Measurements from ENCODE around the gene COL11A2.
A peak's percentile ranks its signal among the peaks of the same experiment; 100 is the strongest.

COL11A2 gene

DNA sequence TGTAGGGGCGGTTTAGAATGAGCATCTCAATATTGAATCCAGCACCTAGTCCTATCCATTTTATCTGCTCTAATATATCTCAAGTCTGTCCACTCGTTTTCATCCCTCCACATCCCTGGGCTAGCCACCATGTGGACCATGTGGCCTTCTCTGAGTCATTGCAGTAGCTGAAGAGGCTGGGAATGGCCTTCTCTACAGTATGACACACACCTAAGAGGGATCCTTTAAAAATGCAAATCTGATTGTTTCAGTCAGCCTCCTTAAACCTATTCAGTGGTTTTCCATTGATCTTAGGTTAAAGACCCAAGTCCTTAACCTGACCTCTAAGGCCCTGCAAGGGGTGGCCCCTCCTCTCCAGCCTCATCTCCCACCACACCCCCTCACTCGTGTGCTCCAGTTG lies 25.4 kb upstream of the COL11A2 start:
- no peaks in the 10 kb centered on the region for H3K36me3 ChIP-seq (ENCODE audit: control insufficient read depth in 4 of 4, insufficient read depth in 4 of 4, low read length in 3 of 4)
- H3K4me3 ChIP-seq (ENCODE audit: control insufficient read depth in 1 of 7, extremely low read depth in 1 of 7, insufficient read depth in 4 of 7, low read depth in 2 of 7, low read length in 6 of 7): no peak overlapping the region
- peaks cover 0 to 3% (median 2%) of the 10 kb centered on the region in 5 experiments for H3K27me3 ChIP-seq (replicated peaks in 2 of 5; ENCODE audit: control insufficient read depth in 4 of 5, insufficient read depth in 5 of 5, low read length in 4 of 5)
- ChIA-PET CTCF (interaction anchor here (1.3 kb wide), 1 partner anchor 28 kb away, joined by 3 read pairs; no protein-coding TSS in a partner anchor), POLR2A (no interaction called here)
- H3K4me1 ChIP-seq (ENCODE audit: control extremely low read depth in 1 of 4, control insufficient read depth in 4 of 4, insufficient read depth in 4 of 4, low read length in 3 of 4): peaks cover 3 to 16% (median 14%) of the 10 kb centered on the region in 4 experiments
- no peak overlapping the region for H3K27ac ChIP-seq (ENCODE audit: insufficient read depth in 1 of 2, low read depth in 1 of 2, low read length in 2 of 2, poor library complexity in 1 of 2, severe bottlenecking in 2 of 2)
- no peaks in the 10 kb centered on the region for H3K9me3 ChIP-seq (ENCODE audit: control extremely low read depth in 1 of 5, control insufficient read depth in 4 of 5, insufficient read depth in 2 of 5, low read depth in 1 of 5, low read length in 4 of 5)
- 91% methylated on average over 1 of the region's 3 CpGs for WGBS (ENCODE audit: insufficient coverage)
- no peak for DNase-seq

DNA sequence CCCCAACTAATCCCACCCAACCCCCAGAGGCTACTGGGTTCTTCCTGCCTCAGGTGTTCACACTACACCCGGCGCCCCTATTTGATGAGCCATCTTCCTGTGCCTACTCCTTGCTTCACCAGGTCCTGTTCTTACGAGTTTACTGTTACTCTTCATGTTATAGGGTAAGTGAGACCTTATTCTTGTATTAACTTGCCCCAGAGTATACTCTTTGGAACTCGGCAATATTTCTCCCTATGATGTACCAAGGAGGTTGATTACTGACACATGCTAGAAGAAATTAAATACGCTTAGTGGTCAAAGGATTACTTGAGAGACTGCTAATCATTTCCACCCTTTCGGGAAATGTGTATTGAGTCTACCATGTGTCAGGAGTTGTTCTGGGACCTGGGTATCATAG lies 25.0 kb upstream of the COL11A2 start:
- Histone ChIP-seq H3K27me3 (replicated peaks in 2 of 5; ENCODE audit: control insufficient read depth in 4 of 5, insufficient read depth in 5 of 5, low read length in 4 of 5) (peaks cover 0 to 3% (median 0%) of the 10 kb centered on the region in 5 experiments), H3K4me1 (ENCODE audit: control extremely low read depth in 1 of 4, control insufficient read depth in 4 of 4, insufficient read depth in 4 of 4, low read length in 3 of 4) (peaks cover 4 to 18% (median 16%) of the 10 kb centered on the region in 4 experiments), H3K36me3 (ENCODE audit: control insufficient read depth in 4 of 4, insufficient read depth in 4 of 4, low read length in 3 of 4) (peaks cover 0 to 1% (median under 1%) of the 10 kb centered on the region in 4 experiments), H3K9me3 (ENCODE audit: control extremely low read depth in 1 of 5, control insufficient read depth in 4 of 5, insufficient read depth in 2 of 5, low read depth in 1 of 5, low read length in 4 of 5) (no peaks in the 10 kb centered on the region), H3K27ac (ENCODE audit: insufficient read depth in 1 of 2, low read depth in 1 of 2, low read length in 2 of 2, poor library complexity in 1 of 2, severe bottlenecking in 2 of 2) (no peak overlapping the region), H3K4me3 (ENCODE audit: control insufficient read depth in 1 of 7, extremely low read depth in 1 of 7, insufficient read depth in 4 of 7, low read depth in 2 of 7, low read length in 6 of 7) (no peak overlapping the region)
- no peak for DNase-seq
- POLR2A ChIA-PET: no interaction called here
- WGBS (ENCODE audit: insufficient coverage): 100% methylated on average over 4 of the region's 6 CpGs
- CTCF ChIA-PET: no interaction called here

DNA sequence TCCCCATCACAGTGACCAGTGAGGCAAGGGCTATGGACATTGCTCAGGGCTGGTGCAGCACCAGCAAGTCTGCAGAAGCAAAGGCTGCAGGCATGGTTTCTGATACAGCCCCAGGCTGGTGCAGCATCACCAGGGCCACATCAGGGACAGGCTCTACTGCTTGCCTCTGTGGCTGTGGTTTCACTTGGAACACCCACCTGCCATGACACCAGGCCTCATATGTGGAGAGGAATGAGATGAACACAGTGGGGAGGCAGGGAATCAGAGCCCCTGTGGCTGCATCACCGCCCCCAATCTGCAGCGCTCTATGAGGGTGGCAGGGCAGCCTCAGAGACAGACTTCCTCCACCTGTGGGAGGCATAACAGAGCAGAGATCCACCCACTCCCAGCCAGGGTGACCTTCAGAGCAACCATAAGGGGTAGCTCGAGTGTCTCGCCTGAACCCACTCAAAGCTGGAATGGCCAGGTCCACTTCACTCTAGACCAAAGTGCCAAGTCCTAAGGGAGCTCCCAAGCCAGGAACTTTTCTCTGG lies 23.9 kb upstream of the COL11A2 start:
- no peak overlapping the region for H3K4me3 ChIP-seq (ENCODE audit: control insufficient read depth in 1 of 7, extremely low read depth in 1 of 7, insufficient read depth in 4 of 7, low read depth in 2 of 7, low read length in 6 of 7)
- no peaks in the 10 kb centered on the region for H3K9me3 ChIP-seq (ENCODE audit: control extremely low read depth in 1 of 5, control insufficient read depth in 4 of 5, insufficient read depth in 2 of 5, low read depth in 1 of 5, low read length in 4 of 5)
- POLR2A ChIA-PET: interaction anchor here (0.6 kb wide), 1 partner anchor 18 kb away, joined by 3 read pairs; no protein-coding TSS in a partner anchor
- CTCF ChIA-PET: interaction anchor here (1.3 kb wide), 1 partner anchor 90 kb away, joined by 3 read pairs; no protein-coding TSS in a partner anchor
- H3K36me3 ChIP-seq (ENCODE audit: control insufficient read depth in 4 of 4, insufficient read depth in 4 of 4, low read length in 3 of 4): peaks cover 0 to 11% (median 3%) of the 10 kb centered on the region in 4 experiments
- DNase-seq: no peak
- peaks cover 0 to 2% (median 0%) of the 10 kb centered on the region in 5 experiments for H3K27me3 ChIP-seq (replicated peaks in 2 of 5; ENCODE audit: control insufficient read depth in 4 of 5, insufficient read depth in 5 of 5, low read length in 4 of 5)
- 100% methylated on average over 3 of the region's 4 CpGs for WGBS (ENCODE audit: insufficient coverage)
- no peak overlapping the region for H3K27ac ChIP-seq (ENCODE audit: insufficient read depth in 1 of 2, low read depth in 1 of 2, low read length in 2 of 2, poor library complexity in 1 of 2, severe bottlenecking in 2 of 2)
- peaks cover 4 to 18% (median 16%) of the 10 kb centered on the region in 4 experiments for H3K4me1 ChIP-seq (ENCODE audit: control extremely low read depth in 1 of 4, control insufficient read depth in 4 of 4, insufficient read depth in 4 of 4, low read length in 3 of 4)

DNA sequence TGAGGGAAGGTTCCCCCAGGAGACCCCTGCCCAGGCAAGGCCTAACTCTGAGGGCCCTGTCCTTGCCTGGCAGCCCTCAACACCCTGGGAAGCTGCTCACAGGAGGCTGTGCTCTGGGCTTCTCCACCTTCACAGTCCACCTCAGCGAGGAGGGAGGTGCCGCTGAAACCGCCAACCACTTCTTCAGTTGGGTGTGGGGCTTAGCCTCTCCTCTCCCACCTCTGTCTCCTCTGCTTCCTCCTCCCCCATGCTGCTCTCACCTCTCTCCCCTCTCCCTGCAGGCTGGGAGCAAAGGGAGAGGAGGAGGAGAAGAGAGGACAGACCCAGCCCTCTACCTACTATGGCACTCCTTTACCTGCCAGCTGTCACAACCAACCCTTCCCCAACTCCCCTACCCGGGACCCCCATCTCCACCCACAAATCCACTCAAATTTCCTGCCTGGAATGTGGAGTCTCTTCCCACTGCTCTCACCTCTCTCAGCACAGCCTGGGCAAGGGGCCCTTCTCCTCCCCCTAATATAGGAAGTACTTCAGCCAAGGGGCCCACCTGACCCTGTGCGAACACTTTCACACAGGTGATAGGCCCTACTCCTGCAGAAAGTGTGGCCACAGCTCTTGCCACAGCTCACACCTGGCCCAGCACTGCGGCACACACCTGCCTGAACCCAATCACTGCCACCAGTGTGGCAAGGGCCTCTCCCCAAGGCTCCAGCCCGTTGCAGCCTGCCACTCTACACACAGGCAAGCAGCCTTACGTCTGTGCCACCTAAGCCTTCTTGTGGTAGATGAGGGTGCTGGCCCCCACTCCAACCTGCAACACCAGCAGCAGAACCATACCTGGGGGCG lies 23.2 kb upstream of the COL11A2 start:
- peaks cover 0 to 2% (median 0%) of the 10 kb centered on the region in 5 experiments for H3K27me3 ChIP-seq (replicated peaks in 2 of 5; ENCODE audit: control insufficient read depth in 4 of 5, insufficient read depth in 5 of 5, low read length in 4 of 5)
- ChIA-PET CTCF (interaction anchor here (1.3 kb wide), 1 partner anchor 89 kb away, joined by 3 read pairs; no protein-coding TSS in a partner anchor), POLR2A (no interaction called here)
- no peak overlapping the region for H3K4me3 ChIP-seq (ENCODE audit: control insufficient read depth in 1 of 7, extremely low read depth in 1 of 7, insufficient read depth in 4 of 7, low read depth in 2 of 7, low read length in 6 of 7)
- H3K4me1 ChIP-seq (ENCODE audit: control extremely low read depth in 1 of 4, control insufficient read depth in 4 of 4, insufficient read depth in 4 of 4, low read length in 3 of 4): peaks cover 4 to 18% (median 16%) of the 10 kb centered on the region in 4 experiments
- H3K36me3 ChIP-seq (ENCODE audit: control insufficient read depth in 4 of 4, insufficient read depth in 4 of 4, low read length in 3 of 4): peaks cover 2 to 16% (median 5%) of the 10 kb centered on the region in 4 experiments
- no peak overlapping the region for H3K27ac ChIP-seq (ENCODE audit: insufficient read depth in 1 of 2, low read depth in 1 of 2, low read length in 2 of 2, poor library complexity in 1 of 2, severe bottlenecking in 2 of 2)
- WGBS (ENCODE audit: insufficient coverage): 100% methylated on average over 4 of the region's 9 CpGs
- no peaks in the 10 kb centered on the region for H3K9me3 ChIP-seq (ENCODE audit: control extremely low read depth in 1 of 5, control insufficient read depth in 4 of 5, insufficient read depth in 2 of 5, low read depth in 1 of 5, low read length in 4 of 5)
- no peak for DNase-seq

DNA sequence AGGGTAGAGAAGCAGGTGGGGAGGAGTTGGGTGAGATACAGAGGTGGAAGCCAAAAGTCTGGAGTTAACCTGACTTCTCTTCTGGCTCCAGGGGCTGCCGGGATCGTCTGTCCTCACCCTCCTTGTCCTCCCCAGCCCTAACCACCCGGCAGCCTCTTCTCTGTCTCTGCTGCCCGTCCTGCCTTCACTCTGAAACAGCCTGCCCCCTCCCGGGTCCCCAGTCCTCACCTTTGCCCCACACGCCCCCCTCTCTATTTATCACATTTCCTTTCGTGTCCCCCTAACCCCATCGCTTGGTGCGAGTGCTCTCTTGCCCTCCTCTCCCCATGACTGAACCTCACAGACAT lies 21.7 kb upstream of the COL11A2 start:
- peaks cover 2 to 26% (median 13%) of the 10 kb centered on the region in 4 experiments for H3K36me3 ChIP-seq (ENCODE audit: control insufficient read depth in 4 of 4, insufficient read depth in 4 of 4, low read length in 3 of 4)
- no peak overlapping the region for H3K27ac ChIP-seq (ENCODE audit: insufficient read depth in 1 of 2, low read depth in 1 of 2, low read length in 2 of 2, poor library complexity in 1 of 2, severe bottlenecking in 2 of 2)
- H3K27me3 ChIP-seq (replicated peaks in 2 of 5; ENCODE audit: control insufficient read depth in 4 of 5, insufficient read depth in 5 of 5, low read length in 4 of 5): peaks cover 0 to 2% (median 0%) of the 10 kb centered on the region in 5 experiments
- POLR2A ChIA-PET: no interaction called here
- H3K9me3 ChIP-seq (ENCODE audit: control extremely low read depth in 1 of 5, control insufficient read depth in 4 of 5, insufficient read depth in 2 of 5, low read depth in 1 of 5, low read length in 4 of 5): no peaks in the 10 kb centered on the region
- H3K4me1 ChIP-seq (ENCODE audit: control extremely low read depth in 1 of 4, control insufficient read depth in 4 of 4, insufficient read depth in 4 of 4, low read length in 3 of 4): peaks cover 6 to 21% (median 19%) of the 10 kb centered on the region in 4 experiments
- H3K4me3 ChIP-seq (ENCODE audit: control insufficient read depth in 1 of 7, extremely low read depth in 1 of 7, insufficient read depth in 4 of 7, low read depth in 2 of 7, low read length in 6 of 7): peak overlapping the region in 6 of 7 experiments; percentile 59 to 78 (median 68)
- WGBS (ENCODE audit: insufficient coverage): 2% methylated on average over 6 of the region's 9 CpGs
- no peak for DNase-seq
- CTCF ChIA-PET: no interaction called here

DNA sequence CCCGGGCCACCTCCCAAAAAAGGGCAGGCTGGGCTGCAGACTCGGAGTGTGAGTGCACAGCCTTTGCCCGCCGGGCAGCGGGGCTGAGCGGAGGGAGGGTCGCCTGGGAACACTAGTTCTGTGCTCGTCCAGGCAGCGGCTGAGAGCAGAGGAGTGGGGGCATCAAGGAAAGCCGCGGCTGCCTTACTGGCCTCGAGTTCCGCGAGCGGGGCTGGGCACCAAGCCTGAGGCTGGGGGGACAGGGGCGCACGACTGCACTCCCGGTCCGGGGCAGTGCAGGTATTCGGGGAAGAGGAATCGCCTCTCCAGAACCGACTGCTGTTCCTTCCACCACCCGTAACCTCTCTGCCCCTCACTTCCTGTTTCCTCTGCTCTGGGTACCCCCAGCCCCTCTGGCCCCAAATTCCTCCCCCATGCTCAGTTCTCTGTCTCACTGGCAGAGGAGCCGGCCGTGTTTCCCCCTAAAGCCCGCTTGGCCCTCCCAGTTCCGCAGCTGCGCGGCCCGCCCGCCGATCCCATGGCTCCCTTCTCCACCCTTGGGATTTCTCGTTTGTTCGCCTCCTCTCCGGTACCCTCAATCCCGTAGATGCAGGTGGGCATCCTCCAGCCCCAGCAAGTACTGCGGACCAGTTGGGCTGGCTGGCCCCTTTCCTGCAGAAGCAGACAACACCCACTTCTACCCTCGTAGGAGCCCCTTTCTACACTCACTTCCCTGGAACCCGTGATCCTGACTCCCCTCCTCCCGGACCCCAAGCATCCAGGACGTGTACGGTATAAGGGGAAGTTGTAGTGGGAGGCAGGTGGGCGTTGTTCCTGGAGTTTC lies 21.1 kb upstream of the COL11A2 start:
- H3K27ac ChIP-seq (ENCODE audit: insufficient read depth in 1 of 2, low read depth in 1 of 2, low read length in 2 of 2, poor library complexity in 1 of 2, severe bottlenecking in 2 of 2): peak overlapping the region in 1 of 2 experiments; percentile 21
- ChIA-PET CTCF (interaction anchor here (0.6 kb wide), 1 partner anchor 195 kb away, joined by 3 read pairs; no protein-coding TSS in a partner anchor), POLR2A (no interaction called here)
- peaks cover 0 to 2% (median 0%) of the 10 kb centered on the region in 5 experiments for H3K27me3 ChIP-seq (replicated peaks in 2 of 5; ENCODE audit: control insufficient read depth in 4 of 5, insufficient read depth in 5 of 5, low read length in 4 of 5)
- 0% methylated on average over 31 of the region's 43 CpGs for WGBS (ENCODE audit: insufficient coverage)
- no peaks in the 10 kb centered on the region for H3K9me3 ChIP-seq (ENCODE audit: control extremely low read depth in 1 of 5, control insufficient read depth in 4 of 5, insufficient read depth in 2 of 5, low read depth in 1 of 5, low read length in 4 of 5)
- peak in 2 of 3 donors; percentile 53 to 71 for DNase-seq
- H3K4me1 ChIP-seq (ENCODE audit: control extremely low read depth in 1 of 4, control insufficient read depth in 4 of 4, insufficient read depth in 4 of 4, low read length in 3 of 4): peaks cover 8 to 25% (median 22%) of the 10 kb centered on the region in 4 experiments
- peak overlapping the region; percentile 45 to 78 (median 64) for H3K4me3 ChIP-seq (ENCODE audit: control insufficient read depth in 1 of 7, extremely low read depth in 1 of 7, insufficient read depth in 4 of 7, low read depth in 2 of 7, low read length in 6 of 7)
- peaks cover 2 to 26% (median 13%) of the 10 kb centered on the region in 4 experiments for H3K36me3 ChIP-seq (ENCODE audit: control insufficient read depth in 4 of 4, insufficient read depth in 4 of 4, low read length in 3 of 4)

Data from common myeloid progenitor, CD34-positive (primary cell).